ENCODE measurements around the gene MOCS1.

DNA sequence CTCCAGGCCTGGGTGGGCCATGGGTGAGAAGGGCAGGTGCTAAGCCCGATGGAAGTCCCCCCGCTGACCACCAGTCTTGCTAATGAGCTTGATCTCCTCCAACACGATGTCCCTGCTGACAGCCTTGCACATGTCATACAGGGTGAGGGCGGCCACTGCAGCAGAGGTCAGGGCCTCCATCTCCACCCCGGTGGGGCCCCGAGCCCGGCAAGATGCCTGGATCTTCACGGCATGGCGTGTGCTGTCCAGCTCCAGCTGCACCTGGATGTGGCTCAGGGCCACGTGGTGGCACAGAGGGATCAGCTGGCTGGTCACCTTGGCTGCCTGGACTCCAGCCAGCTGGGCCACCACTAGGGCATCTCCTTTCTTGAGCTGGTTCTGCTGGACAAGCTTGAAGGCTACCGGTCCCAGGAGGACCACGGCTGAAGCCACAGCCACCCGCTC, 27.9 kb downstream of the MOCS1 start:
- TF ChIP-seq, protein P1, sequence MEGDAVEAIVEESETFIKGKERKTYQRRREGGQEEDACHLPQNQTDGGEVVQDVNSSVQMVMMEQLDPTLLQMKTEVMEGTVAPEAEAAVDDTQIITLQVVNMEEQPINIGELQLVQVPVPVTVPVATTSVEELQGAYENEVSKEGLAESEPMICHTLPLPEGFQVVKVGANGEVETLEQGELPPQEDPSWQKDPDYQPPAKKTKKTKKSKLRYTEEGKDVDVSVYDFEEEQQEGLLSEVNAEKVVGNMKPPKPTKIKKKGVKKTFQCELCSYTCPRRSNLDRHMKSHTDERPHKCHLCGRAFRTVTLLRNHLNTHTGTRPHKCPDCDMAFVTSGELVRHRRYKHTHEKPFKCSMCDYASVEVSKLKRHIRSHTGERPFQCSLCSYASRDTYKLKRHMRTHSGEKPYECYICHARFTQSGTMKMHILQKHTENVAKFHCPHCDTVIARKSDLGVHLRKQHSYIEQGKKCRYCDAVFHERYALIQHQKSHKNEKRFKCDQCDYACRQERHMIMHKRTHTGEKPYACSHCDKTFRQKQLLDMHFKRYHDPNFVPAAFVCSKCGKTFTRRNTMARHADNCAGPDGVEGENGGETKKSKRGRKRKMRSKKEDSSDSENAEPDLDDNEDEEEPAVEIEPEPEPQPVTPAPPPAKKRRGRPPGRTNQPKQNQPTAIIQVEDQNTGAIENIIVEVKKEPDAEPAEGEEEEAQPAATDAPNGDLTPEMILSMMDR (IDR thresholded peaks at IDR 0.05; ENCODE audit: low read depth, low read length, poor library complexity, severe bottlenecking) = no peak
- no peak for TF ChIP-seq EZH2phosphoT487 (IDR thresholded peaks at IDR 0.05; ENCODE audit: borderline replicate concordance, low read length)
